Fibroblast of the aortic adventitia (primary cell): ENCODE measurements around the gene AFAP1. TPM values are rescaled to one million over a fixed set of nuclear protein-coding genes. Genes with fewer than 3 reads are reported as not detected.
A peak's percentile ranks its signal among the peaks of the same experiment; 100 is the strongest.

Experiments
- DNase-seq: peaks from one replicate; pipeline ENCODE4 v3.0.0-alpha.2; 2010; ENCODE audit warnings: low read depth
- H3K4me3 ChIP-seq: 2 replicates; pipeline ENCODE4 v1.5.1; 2011; ENCODE audit warnings: low read depth, mild to moderate bottlenecking, control low read depth, low read length, moderate library complexity
- total RNA-seq: library from RNA; depleted of rRNA; stranded (reverse); fragments of >200 nt; gene quantifications from 2 replicates; pipeline ENCODE4 v1.2.3, GENCODE V29; 2012; ENCODE audit warnings: low replicate concordance
- TF ChIP-seq, protein P1 (sequence below): IDR thresholded peaks from 2 replicates; pipeline ENCODE4 v1.5.1; 2011; ENCODE audit warnings: mild to moderate bottlenecking, low read length, control low read depth, inconsistent platforms; ENCODE audit not compliant: insufficient read depth

AFAP1 gene
- total RNA-seq, 1 donor, result 66.0 TPM

DNA sequence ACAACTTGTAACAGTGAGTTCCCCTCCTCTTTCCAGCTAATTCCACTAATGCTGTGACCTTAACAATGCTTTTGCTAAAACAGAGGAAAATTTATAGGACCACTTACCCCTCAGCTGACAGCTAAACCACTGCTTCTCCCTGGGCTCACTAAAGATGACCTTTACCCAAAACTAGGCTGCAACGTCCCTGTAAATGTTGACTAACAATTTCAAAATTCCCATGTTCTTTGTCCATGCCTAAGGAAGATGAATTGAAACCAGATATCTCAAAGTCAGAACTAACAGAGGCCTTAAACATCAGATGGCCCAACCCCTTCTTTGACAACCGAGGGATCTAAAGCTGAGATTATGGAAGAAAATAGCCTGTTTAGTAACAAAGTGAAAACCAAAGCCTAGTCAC, 32.5 kb downstream of the AFAP1 start:
- no peak overlapping the region for H3K4me3 ChIP-seq
- TF ChIP-seq, protein P1, sequence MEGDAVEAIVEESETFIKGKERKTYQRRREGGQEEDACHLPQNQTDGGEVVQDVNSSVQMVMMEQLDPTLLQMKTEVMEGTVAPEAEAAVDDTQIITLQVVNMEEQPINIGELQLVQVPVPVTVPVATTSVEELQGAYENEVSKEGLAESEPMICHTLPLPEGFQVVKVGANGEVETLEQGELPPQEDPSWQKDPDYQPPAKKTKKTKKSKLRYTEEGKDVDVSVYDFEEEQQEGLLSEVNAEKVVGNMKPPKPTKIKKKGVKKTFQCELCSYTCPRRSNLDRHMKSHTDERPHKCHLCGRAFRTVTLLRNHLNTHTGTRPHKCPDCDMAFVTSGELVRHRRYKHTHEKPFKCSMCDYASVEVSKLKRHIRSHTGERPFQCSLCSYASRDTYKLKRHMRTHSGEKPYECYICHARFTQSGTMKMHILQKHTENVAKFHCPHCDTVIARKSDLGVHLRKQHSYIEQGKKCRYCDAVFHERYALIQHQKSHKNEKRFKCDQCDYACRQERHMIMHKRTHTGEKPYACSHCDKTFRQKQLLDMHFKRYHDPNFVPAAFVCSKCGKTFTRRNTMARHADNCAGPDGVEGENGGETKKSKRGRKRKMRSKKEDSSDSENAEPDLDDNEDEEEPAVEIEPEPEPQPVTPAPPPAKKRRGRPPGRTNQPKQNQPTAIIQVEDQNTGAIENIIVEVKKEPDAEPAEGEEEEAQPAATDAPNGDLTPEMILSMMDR, result no peak
- no peak for DNase-seq

DNA sequence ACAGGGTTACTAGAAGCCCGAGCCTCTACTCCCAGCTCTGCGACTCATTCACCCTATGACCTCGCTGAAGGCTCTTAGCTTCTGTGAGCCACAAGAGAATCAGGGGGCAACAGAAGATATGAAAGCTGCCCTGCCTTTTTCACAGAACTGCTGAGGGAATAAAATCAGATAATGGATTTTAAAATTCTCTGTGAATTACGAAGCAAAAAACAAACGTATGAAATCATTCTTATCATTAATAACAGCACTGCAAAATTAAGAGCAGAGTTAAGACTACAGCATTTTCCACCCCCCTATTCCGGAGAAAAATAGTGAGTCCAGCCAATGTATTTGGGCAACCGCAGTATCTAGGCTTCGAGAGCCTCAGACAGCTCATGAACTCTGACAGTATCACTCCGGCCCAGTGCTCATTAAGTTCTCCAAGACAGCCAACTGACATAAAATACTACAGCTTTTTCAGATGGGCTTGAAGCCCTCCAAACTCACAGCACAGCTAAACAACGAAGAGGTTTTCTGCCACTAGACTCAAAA, 33.4 kb downstream of the AFAP1 start:
- H3K4me3 ChIP-seq, result peak overlapping the region; percentile 49
- TF ChIP-seq, protein P1, result no peak
- DNase-seq, result peak; percentile 71

DNA sequence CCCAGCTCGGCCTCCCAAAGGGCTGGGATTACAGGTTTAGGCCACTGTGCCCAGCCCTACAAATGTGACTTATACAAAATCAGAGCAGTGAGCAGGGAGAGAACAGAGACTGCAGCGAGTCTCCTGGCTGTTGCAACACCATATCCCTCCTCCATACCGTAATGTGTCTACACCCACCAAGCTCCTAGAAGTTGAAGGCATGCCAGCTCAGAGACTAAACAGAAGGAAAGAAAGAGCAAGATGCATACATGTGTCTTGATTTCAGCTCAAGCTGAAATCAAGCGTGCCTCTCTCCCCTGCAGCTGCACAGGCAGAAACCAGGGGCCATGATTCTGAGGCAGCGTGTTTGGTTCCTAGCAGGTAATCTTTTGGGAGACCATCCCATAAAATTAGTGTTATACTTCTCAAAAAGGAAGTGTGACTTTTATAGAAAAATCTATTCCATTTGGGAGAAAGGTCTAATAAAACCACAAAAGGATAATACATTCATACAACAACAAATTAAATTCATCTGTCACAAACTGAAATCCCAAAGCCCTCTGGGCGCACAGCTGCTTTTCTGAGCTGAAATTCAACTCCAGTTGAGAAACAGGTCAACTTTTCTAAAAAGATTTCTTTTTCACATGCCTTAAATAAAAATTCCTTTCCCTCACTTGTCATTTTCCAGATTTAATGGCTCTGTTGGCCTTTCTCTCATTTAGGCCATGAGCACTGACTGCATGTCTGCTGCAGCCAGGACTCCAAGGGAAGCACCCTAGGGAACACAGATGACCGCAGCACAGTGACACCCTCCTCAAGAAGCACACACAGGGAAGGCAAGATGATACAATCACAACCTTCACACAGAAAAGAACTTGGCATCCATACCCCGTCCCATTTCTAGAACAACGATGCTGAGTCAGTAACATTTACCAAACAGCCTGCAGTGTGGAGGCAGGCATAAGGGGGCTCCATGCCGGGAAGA, 34.4 kb downstream of the AFAP1 start:
- peak overlapping the region; percentile 49 for H3K4me3 ChIP-seq
- peak; percentile 97 for DNase-seq
- TF ChIP-seq, protein P1, result no peak

DNA sequence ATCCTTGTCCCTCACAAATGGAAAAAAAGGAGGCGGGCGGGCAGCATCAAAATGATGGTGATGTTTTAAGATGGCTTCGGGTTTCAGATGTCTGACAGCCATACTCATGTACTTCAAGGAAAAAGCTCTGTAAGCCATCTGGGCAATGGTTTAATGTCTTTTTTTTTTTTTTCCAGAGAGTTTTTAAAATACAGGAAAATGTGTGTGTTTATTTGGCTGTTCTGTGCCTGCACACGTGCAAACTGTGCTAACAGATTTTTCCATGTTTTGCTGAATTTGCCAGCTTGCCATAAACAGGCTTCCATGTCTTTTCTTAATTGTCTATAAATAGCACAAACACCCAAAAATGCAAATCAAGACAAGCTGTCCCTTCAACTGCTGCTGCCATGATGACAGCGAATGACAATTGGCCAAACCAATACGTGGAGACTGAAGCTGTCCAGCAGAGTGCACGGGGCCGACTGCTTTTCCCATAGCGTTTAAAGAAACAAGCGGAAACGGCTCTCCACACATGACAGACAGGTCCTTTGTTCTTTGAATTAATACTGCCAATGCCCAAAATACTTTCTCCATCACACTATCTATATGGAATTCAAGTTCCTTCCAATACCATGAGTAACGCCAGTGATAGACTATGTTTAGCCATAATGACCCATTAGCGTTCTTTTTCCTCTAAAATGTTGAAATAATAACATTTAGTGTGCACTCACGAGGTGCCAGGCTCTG, 35.7 kb downstream of the AFAP1 start:
- TF ChIP-seq, protein P1, result no peak
- peak overlapping the region; percentile 13 for H3K4me3 ChIP-seq
- DNase-seq, result peak; percentile 97

DNA sequence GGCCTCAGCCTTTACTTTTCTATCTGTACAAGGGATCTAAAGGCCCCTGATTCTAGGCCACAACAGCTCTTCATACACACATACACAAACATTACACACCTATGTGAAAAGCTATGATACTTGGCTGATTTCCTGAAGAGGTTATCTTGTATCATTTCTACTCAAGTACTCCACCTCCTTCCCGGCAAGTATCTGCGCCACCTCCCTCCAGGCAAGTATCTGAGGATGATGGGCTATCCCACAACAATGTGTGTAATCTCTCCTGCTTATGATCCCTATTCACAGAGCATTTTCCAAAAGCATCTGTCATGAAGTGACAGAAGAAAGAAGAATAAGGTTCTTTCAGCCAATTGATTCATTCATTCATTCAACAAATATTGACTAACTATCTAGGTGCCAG, 36.8 kb downstream of the AFAP1 start:
- DNase-seq, result no peak
- TF ChIP-seq, protein P1, result no peak
- no peak overlapping the region for H3K4me3 ChIP-seq

DNA sequence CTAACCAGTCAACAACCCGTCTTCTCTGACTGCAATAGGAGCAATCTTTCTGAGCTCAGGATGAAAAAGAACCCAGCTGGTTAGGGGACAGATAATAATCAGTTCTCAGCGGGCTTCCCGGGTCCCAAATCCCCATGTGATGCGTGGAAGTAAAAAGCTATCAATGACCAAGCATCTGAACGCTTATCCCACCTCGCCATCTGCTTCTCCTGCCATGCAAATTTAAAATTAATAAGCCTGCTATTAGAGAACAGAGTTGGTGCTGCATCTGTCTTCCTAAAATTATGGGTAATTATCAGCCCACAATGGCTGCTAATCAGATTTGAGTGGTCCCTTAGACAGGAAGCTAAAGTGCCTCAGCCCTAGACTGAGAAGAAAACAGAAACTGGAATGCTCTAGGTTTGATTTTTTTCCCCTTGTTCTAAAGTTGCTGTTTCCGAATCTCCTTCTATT, 37.5 kb downstream of the AFAP1 start:
- no peak overlapping the region for H3K4me3 ChIP-seq
- TF ChIP-seq, protein P1, result no peak
- DNase-seq, result no peak
